SH-SY5Y (cell line): Measurements from ENCODE around the gene ENTR1.

Experiments
- GATA2 ChIP-seq: IDR thresholded peaks from 2 replicates; pipeline ENCODE4 v1.6.1; 2011; ENCODE audit warnings: mild to moderate bottlenecking, low read depth, low read length
- GATA3 ChIP-seq: IDR thresholded peaks from 2 replicates; pipeline ENCODE4 v1.6.1; 2011; ENCODE audit warnings: low read depth, mild to moderate bottlenecking, low read length, moderate library complexity

- TF ChIP-seq GATA3 (no peak), GATA2 (no peak)
Measured at GRCh38 chr9:136383436-136383835, 27.0 kb downstream of the ENTR1 start.
